ENCODE results near the gene PCYT1B.

DNA sequence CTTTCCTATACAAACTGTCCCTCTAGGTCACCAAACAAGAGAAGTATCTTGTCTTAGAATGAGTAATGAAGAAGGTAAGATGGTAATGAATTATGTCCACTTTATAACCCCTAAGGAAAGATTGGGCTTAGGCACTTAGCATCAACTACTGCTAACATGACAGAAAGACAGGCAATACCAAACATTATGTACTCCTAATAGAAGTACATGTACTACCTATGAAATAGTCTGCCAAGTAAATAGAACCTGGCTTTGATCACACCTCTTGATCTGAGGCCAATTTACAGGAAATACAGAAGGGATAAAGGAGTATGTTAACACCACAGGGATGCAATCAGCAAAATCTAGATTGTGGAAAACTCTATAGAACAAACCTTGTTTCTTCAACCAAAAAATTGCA is 14.1 kb upstream of the PCYT1B start:
- no peak for TF ChIP-seq EZH2 (IDR thresholded peaks at IDR 0.05; ENCODE audit: insufficient read depth, poor library complexity, severe bottlenecking)
- TF ChIP-seq EZH2phosphoT487 (IDR thresholded peaks at IDR 0.05; ENCODE audit: insufficient read depth, low read depth): no peak

Measured in GM23248 (cell line).